ENCODE results near the gene RIGI. TPM values are rescaled to one million over a fixed set of nuclear protein-coding genes. Genes with fewer than 3 reads are reported as not detected.

The RIGI gene
- total and polyA plus RNA-seq, 10 of the 15 experiments (the other 5 are each of a cell fraction or from before 2014, with no cell fraction given) = 5.3 to 15.2 (median 9.1) TPM

DNA sequence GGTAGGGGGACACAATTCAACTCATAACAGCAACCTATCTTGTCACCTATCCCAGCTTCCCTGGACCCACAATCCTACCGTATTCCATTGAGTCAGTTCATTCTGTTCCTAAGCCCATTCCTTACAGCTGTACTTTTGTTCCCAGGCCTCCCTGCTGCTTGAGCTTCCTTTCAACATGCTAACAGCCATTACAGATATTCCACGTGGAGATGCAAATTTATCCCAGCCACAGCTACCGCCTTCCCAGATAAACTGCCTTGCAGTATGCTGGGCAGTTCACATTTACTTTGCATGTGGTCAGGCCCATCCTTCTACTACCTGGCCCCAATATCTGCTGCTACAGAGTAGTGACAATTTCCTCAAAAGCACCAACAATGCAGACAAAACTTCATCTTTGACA is 23.0 kb downstream of the RIGI start:
- Histone ChIP-seq H2AFZ (ENCODE audit: control insufficient read depth, low read depth, low read length) (no peak overlapping the region), H3K27me3 (replicated peaks in 1 of 2; ENCODE audit: control insufficient read depth in 2 of 2, insufficient read depth in 2 of 2, low read length in 1 of 2) (no peaks in the 10 kb centered on the region), H3K4me3 (no peak overlapping the region), H3K4me1 (ENCODE audit: control insufficient read depth, insufficient read depth, low read length) (no peaks in the 10 kb centered on the region), H3K27ac (ENCODE audit: control insufficient read depth, insufficient read depth) (no peak overlapping the region), H4K20me1 (ENCODE audit: control insufficient read depth, insufficient read depth) (no peaks in the 10 kb centered on the region), H3K36me3 (ENCODE audit: control insufficient read depth in 2 of 2, insufficient read depth in 2 of 2, low read length in 1 of 2) (0 out of 4 replicates have a peak, but pooled peaks cover 0 to 2% of the 10 kb centered on the region in 2 experiments), H3K4me2 (ENCODE audit: control insufficient read depth, insufficient read depth) (no peak overlapping the region), H3K9ac (ENCODE audit: control insufficient read depth, insufficient read depth, low read length) (no peak overlapping the region), H3K79me2 (ENCODE audit: control insufficient read depth, insufficient read depth, low read length) (no peaks in the 10 kb centered on the region), H3K9me3 (replicated peaks; ENCODE audit: control insufficient read depth, insufficient read depth, low read length) (no peaks in the 10 kb centered on the region; the same call in 2 of the 3 replicates)
- no TSS peak for BruUV-seq (replicated peaks)
- 73% methylated on average over 3 of the region's 3 CpGs for WGBS (ENCODE audit: insufficient coverage, insufficient replicate concordance, low lambda C conversion rate, missing lambda C conversion rate)
- ChIA-PET CTCF (interaction anchor here (0.6 to 1.3 kb wide), 2 partner anchors 78 to 124 kb away, joined by 3 to 4 read pairs; no protein-coding TSS in a partner anchor), SMC1A (ENCODE audit: uncharacterized antibody, unreplicated experiment) (interaction anchor here (1.4 kb wide), 1 partner anchor 10 kb away, joined by 3 read pairs; no protein-coding TSS in a partner anchor), RAD21 (ENCODE audit: unreplicated experiment) (no interaction called here), POLR2A (no interaction called here)
- no peak for DNase-seq (ENCODE audit: low read depth, low spot score)
- in situ Hi-C loops (cut with MboI) = no loop called here
- intact Hi-C loops (cut with micrococcal nuclease; ENCODE audit: unreplicated experiment) = no loop called here
- no peak for FAIRE-seq
- ATAC-seq = no peak
- no peak for TF ChIP-seq TAF1 (IDR thresholded peaks at IDR 0.05; ENCODE audit: borderline replicate concordance, low read depth, low read length)
- TF ChIP-seq, protein P1, sequence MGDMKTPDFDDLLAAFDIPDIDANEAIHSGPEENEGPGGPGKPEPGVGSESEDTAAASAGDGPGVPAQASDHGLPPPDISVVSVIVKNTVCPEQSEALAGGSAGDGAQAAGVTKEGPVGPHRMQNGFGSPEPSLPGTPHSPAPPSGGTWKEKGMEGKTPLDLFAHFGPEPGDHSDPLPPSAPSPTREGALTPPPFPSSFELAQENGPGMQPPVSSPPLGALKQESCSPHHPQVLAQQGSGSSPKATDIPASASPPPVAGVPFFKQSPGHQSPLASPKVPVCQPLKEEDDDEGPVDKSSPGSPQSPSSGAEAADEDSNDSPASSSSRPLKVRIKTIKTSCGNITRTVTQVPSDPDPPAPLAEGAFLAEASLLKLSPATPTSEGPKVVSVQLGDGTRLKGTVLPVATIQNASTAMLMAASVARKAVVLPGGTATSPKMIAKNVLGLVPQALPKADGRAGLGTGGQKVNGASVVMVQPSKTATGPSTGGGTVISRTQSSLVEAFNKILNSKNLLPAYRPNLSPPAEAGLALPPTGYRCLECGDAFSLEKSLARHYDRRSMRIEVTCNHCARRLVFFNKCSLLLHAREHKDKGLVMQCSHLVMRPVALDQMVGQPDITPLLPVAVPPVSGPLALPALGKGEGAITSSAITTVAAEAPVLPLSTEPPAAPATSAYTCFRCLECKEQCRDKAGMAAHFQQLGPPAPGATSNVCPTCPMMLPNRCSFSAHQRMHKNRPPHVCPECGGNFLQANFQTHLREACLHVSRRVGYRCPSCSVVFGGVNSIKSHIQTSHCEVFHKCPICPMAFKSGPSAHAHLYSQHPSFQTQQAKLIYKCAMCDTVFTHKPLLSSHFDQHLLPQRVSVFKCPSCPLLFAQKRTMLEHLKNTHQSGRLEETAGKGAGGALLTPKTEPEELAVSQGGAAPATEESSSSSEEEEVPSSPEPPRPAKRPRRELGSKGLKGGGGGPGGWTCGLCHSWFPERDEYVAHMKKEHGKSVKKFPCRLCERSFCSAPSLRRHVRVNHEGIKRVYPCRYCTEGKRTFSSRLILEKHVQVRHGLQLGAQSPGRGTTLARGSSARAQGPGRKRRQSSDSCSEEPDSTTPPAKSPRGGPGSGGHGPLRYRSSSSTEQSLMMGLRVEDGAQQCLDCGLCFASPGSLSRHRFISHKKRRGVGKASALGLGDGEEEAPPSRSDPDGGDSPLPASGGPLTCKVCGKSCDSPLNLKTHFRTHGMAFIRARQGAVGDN (IDR thresholded peaks at IDR 0.05) = no peak
- TF ChIP-seq POLR2AphosphoS2 (IDR thresholded peaks at IDR 0.05; ENCODE audit: low read depth, low read length) = no peak
- no peak for TF ChIP-seq TARDBP (IDR thresholded peaks at IDR 0.05; ENCODE audit: borderline replicate concordance)
- TF ChIP-seq, protein P2, sequence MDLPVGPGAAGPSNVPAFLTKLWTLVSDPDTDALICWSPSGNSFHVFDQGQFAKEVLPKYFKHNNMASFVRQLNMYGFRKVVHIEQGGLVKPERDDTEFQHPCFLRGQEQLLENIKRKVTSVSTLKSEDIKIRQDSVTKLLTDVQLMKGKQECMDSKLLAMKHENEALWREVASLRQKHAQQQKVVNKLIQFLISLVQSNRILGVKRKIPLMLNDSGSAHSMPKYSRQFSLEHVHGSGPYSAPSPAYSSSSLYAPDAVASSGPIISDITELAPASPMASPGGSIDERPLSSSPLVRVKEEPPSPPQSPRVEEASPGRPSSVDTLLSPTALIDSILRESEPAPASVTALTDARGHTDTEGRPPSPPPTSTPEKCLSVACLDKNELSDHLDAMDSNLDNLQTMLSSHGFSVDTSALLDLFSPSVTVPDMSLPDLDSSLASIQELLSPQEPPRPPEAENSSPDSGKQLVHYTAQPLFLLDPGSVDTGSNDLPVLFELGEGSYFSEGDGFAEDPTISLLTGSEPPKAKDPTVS (IDR thresholded peaks at IDR 0.05; ENCODE audit: low read depth, low read length) = no peak
- TF ChIP-seq SMC3 (IDR thresholded peaks at IDR 0.05; ENCODE audit: borderline replicate concordance, low read length) = no peak
- TF ChIP-seq, protein P3, sequence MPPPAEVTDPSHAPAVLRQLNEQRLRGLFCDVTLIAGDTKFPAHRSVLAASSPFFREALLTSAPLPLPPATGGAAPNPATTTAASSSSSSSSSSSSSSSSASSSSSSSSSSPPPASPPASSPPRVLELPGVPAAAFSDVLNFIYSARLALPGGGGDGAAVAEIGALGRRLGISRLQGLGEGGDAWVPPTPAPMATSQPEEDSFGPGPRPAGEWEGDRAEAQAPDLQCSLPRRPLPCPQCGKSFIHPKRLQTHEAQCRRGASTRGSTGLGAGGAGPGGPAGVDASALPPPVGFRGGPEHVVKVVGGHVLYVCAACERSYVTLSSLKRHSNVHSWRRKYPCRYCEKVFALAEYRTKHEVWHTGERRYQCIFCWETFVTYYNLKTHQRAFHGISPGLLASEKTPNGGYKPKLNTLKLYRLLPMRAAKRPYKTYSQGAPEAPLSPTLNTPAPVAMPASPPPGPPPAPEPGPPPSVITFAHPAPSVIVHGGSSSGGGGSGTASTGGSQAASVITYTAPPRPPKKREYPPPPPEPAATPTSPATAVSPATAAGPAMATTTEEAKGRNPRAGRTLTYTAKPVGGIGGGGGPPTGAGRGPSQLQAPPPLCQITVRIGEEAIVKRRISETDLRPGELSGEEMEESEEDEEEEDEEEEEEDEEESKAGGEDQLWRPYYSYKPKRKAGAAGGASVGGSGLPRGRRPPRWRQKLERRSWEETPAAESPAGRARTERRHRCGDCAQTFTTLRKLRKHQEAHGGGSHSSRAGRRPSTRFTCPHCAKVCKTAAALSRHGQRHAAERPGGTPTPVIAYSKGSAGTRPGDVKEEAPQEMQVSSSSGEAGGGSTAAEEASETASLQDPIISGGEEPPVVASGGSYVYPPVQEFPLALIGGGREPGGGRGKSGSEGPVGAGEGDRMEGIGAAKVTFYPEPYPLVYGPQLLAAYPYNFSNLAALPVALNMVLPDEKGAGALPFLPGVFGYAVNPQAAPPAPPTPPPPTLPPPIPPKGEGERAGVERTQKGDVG (CRISPR knock-in tag; IDR thresholded peaks at IDR 0.05) = no peak
- no peak for TF ChIP-seq EED (IDR thresholded peaks at IDR 0.05; ENCODE audit: low read depth)
- TF ChIP-seq POLR2A (IDR thresholded peaks at IDR 0.05; ENCODE audit: low read depth, low read length) = no peak
- TF ChIP-seq, protein P4, sequence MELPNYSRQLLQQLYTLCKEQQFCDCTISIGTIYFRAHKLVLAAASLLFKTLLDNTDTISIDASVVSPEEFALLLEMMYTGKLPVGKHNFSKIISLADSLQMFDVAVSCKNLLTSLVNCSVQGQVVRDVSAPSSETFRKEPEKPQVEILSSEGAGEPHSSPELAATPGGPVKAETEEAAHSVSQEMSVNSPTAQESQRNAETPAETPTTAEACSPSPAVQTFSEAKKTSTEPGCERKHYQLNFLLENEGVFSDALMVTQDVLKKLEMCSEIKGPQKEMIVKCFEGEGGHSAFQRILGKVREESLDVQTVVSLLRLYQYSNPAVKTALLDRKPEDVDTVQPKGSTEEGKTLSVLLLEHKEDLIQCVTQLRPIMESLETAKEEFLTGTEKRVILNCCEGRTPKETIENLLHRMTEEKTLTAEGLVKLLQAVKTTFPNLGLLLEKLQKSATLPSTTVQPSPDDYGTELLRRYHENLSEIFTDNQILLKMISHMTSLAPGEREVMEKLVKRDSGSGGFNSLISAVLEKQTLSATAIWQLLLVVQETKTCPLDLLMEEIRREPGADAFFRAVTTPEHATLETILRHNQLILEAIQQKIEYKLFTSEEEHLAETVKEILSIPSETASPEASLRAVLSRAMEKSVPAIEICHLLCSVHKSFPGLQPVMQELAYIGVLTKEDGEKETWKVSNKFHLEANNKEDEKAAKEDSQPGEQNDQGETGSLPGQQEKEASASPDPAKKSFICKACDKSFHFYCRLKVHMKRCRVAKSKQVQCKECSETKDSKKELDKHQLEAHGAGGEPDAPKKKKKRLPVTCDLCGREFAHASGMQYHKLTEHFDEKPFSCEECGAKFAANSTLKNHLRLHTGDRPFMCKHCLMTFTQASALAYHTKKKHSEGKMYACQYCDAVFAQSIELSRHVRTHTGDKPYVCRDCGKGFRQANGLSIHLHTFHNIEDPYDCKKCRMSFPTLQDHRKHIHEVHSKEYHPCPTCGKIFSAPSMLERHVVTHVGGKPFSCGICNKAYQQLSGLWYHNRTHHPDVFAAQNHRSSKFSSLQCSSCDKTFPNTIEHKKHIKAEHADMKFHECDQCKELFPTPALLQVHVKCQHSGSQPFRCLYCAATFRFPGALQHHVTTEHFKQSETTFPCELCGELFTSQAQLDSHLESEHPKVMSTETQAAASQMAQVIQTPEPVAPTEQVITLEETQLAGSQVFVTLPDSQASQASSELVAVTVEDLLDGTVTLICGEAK (IDR thresholded peaks at IDR 0.05; ENCODE audit: borderline replicate concordance) = no peak
- TF ChIP-seq NBN (IDR thresholded peaks at IDR 0.05) = no peak

Data from GM12878 (cell line).